ENCODE results near the gene ROR2.

Gene ROR2

DNA sequence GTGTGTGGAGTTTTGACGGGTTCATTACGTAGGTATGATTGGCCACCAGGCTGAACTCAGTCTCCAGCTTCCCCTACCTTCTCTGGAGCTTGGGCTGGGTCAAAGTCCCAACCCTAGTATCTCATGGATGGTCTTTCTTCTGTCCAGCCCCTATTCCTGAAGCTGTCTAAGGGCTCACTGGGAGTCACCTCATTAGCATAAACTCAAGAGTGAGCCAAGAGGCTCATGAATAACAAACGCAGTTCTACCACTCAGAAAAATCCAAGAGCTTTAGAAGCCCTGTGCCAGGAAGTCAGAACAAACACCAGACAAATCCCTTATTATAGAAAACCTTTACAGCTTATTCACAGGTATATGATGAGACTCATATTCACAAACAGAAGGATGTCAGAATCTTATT is 346.1 kb downstream of the ROR2 start:
- no peak for DNase-seq

DNA sequence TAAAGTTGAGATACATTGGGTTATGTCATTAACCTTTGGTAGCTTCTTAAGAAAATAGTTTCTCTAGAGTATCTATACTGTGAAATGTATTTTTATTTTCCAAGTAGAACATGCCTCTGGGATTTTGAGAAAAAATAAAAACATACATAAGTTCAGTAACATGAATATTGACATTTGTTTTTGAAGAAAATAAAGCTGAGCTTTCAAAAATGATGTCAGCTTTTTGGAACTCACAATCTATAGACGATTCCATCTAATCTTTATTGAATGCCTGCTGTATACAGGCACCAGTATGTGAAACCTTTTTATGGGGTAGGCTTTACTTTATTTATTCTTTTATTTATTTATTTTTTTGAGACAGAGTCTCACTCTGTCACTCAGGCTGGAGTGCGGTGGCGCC is 350.5 kb downstream of the ROR2 start:
- no peak for DNase-seq

- DNase-seq: no peak
Observed at GRCh38 chr9:91591627-91592026, 358.4 kb downstream of the ROR2 start.

GRCh38 chr9:91589101-91589553 is 360.9 kb downstream of the ROR2 start:
- DNase-seq: no peak

- DNase-seq: no peak
Observed at GRCh38 chr9:91586282-91586681, 363.7 kb downstream of the ROR2 start.

- DNase-seq: no peak
Observed at GRCh38 chr9:91583966-91584365, 366.1 kb downstream of the ROR2 start.

DNA sequence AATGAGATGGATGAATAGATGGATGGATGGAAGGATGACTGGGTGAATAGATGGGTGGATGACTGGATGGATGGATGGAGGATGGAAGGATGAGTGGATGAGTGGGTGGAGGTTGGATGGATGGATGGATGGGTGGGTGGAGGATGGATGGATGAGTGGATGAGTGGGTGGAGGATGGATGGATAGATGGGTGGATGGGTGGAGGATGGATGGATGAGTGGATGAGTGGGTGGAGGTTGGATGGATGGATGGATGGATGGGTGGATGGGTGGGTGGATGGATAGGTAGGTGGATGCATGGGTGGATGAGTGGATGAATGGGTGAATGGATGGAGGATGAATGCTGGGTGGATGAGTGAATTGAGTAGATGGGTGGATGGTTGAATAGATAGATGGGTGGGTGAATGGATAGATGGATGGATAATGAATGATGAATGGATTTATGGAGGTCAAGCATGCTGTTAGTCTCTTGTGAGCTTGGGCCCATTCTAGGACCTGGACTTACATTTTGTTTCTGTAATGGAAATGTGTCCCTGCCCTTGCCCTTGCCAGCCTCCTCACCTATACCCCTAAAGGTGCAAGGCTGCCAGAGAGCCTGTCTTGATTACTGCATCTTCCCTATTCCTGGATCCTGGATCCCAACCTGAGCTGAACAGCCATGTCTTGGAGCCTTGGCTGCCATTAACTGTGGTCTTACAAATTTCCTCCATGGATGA is 366.7 kb downstream of the ROR2 start:
- DNase-seq: no peak

- DNase-seq: no peak
Observed at GRCh38 chr9:91582181-91582580, 367.8 kb downstream of the ROR2 start.

- DNase-seq: no peak
Observed at GRCh38 chr9:91580136-91580535, 369.9 kb downstream of the ROR2 start.

GRCh38 chr9:91578911-91579310 is 371.1 kb downstream of the ROR2 start:
- no peak for DNase-seq

DNA sequence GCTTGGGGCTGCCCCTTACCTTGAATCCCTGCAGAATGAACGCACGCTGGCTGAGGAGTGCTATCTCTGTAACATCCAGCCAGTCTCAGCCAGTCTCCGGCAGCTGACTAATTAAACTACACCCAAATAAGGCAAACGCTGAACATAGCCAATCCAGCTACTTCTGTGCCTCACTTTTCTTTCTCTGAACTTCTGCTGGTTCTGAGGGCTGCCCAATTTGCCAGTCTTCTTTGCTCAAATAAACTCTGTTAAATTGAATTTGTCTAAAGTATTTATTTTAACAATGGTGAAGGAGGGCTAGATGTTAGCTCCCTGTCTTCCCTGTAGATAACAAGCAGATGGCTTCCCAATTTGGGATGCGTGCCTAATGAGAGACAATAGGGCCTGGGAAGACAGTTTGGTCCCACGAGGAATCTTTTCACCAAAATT is 372.4 kb downstream of the ROR2 start:
- DNase-seq: no peak

GRCh38 chr9:91572811-91573210 is 377.2 kb downstream of the ROR2 start:
- no peak for DNase-seq

- DNase-seq: no peak
Observed at GRCh38 chr9:91572044-91572443, 378.0 kb downstream of the ROR2 start.

DNA sequence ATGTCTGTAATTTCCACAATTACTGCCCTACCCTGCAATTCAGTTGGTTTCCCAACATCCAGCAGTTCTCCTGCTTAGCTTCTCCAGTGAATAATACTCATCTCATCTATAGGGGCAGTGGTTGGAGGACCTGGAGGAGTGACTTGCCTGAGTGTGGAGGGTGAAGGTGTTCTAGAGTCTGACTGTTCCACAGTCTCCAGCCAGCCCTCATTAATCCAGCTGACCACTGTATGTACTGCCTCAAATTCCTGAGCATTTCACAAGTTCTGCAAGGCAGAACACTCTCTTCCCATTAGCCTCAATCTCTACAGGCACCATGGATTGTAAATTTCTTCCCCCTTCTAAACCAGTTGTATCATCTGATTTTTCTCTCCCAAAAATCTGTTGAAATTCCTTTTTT is 379.0 kb downstream of the ROR2 start:
- DNase-seq: no peak

DNA sequence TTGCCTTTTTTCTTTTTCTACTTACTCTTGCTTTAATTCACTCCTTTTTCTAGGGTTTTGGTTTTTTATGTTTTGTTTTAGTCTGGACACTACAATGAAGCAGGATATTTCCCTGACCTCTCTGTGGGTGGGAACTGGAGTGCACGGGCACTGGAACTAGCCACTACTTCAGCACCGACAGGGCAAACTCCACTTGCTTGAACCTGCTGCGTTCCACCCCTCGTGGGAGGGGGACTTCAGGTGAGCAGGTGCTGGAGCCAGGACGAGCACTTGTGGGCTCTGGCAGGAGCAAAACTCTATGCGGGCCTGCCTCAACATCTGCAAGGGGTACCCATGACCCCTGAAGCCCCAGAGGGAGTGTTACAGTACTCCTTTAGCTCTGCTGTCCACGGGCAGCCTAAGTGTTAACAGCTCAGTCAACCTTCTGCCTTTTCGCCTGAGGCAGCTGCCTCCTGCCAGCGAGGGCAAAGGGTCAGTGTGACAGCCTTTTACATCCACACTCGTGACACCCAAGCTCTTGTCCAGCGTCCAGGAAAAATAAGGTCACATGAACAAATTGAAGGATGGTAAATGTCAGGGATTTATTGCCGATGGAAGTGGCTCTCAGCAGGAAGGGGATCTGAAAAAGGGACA is 382.3 kb downstream of the ROR2 start:
- no peak for DNase-seq

GRCh38 chr9:91564081-91564670 is 385.9 kb downstream of the ROR2 start:
- DNase-seq: no peak

GRCh38 chr9:91562416-91562815 is 387.6 kb downstream of the ROR2 start:
- no peak for DNase-seq

DNA sequence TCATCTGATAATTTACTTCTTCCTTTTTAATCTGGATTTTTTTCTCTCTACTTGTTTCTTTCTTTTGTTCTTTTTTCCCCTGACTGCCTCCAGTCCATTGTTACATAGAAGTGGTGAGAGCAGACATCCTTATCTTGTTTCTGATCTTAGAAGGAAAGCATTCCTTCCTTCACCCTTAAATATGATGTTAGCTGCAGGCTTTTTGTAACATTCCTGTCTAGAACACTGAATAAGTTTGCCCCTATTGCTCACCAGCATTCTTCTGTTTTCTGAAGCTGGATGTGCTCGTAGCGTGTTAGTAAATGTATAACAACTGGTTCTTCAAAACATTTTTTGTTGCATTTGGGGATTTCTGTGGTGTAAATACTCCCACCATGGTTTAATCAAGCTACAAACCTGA is 389.7 kb downstream of the ROR2 start:
- no peak for DNase-seq

DNA sequence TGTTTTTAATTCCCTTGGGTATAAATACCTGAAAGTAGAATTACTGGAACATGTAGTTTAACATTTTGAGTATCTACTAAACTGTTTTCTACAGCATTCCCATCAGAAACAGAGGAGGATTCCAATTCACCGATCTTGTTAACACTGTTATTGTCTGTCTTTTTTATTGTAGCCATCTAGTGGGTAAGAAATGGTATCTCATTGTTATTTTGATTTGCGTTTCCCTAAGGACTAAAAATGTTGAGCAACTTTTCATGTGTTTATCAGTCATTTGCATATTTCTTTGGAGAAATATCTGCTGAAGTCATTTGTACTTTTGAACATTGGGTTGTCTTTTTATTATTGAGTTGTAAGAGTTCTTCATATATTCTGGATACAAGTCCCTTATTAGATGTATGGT is 391.1 kb downstream of the ROR2 start:
- DNase-seq: no peak

DNA sequence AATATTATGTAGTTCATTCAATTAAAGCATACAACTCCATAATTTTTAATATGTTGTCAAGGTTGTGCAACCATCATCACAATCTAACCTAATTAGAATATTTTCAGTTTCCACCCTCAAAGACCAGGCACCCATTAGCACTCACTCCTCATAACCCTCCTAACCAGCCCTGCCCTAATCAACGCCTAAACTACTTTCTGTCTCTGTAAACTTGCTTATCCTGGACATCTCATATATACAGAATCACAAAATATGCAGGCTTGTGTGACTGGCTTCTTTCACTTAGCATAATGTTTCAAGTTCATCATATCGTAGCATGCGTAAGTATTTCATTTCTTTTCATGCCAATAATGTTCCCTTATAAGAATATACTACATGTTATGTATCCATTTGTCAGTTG is 391.6 kb downstream of the ROR2 start:
- no peak for DNase-seq

GRCh38 chr9:91557327-91557726 is 392.7 kb downstream of the ROR2 start:
- no peak for DNase-seq

DNA sequence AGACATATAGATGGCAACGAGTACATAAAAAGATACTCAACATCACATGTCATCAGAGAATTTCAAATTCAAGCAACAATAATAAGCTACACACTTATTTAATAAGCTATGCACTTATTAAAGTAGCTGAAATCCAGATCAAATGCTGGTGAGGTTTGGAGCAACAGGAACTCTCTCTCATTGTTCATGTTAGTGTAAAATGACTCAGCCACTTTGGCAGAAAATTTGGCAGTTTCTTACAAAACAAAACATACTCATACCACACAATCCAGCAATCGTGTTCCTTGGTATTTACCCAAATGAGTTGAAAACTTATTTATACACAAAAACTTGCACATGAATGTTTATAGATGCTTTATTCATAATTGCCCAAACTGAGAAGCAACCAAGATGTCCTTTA is 394.9 kb downstream of the ROR2 start:
- no peak for DNase-seq

GRCh38 chr9:91549177-91549576 is 400.9 kb downstream of the ROR2 start:
- no peak for DNase-seq

DNA sequence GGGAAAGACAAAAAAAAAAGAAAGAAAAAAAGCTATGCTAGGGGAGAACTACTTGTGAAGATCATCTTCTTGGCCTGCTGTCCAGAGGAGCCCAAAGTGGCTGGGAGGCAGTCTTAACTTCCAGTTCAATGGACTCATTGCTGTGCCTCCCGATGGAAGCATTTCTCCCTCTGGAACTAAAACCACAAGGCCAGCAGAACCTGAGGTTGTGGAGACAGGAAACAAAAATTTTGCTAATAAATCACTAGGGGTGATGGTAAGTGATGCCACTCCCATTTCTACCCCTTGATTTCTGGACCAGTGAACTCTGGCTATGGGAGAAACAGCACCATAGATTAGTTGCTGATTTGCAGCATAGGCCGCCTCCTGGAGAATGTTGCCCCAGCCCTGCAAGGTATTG is 402.9 kb downstream of the ROR2 start:
- no peak for DNase-seq

DNA sequence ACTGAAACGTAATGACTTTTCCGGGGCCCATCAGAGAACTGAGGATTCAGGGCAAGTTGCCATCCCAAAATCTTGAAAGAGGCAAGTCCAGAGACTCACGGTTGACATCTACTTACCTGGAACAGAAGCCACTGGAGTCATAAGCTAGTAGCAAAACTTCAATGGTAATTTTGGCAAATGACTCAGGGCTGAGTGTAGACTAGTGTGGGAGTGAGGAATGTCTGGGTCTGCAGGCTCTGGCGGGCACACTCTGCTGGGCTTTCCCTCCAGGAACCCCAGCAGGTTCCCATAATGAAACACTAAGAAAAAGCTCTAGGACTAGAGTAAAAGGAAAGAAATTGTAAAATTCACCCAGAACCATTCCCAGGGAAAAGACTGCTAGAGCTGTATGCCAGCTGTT is 403.5 kb downstream of the ROR2 start:
- no peak for DNase-seq

All from NCI-H1436 treated with DMSO at 0.1 percent for 48 hours (cell line).